Mammary epithelial cell (primary cell): Measurements from ENCODE around the gene ST3GAL2.

Experiments
- CTCF ChIP-seq, 2 donors: IDR thresholded peaks in 1 of 2; conservative IDR thresholded peaks in 1 of 2; 2 replicates each; pipeline ENCODE4 v1.5.1; 2011 to 2012; ENCODE audit warnings: inconsistent platforms in 2 of 2, low read length in 2 of 2, mild to moderate bottlenecking in 2 of 2, control low read depth in 1 of 2, low read depth in 1 of 2; ENCODE audit not compliant: insufficient read depth in 1 of 2; ENCODE audit errors: extremely low read depth in 1 of 2
- EZH2 ChIP-seq: IDR thresholded peaks from 2 replicates; pipeline ENCODE4 v1.6.1; 2012; ENCODE audit warnings: low read length, inconsistent platforms, borderline replicate concordance

- TF ChIP-seq EZH2, result no peak
- TF ChIP-seq CTCF (conservative IDR thresholded peaks at IDR 0.05 in 1 of 2, IDR thresholded peaks at IDR 0.05 in 1 of 2; ENCODE audit: extremely low read depth in 1 of 2, insufficient read depth in 1 of 2, low read depth in 1 of 2, low read length in 2 of 2), result no peak
These were observed 1.0 kb downstream of the ST3GAL2 start for GRCh38 chr16:70437582-70438557.
